ENCODE measurements around the gene ROR1. TPM values are rescaled to one million over a fixed set of nuclear protein-coding genes. Genes with fewer than 3 reads are reported as not detected.
"Not testable (repeated sequence)": the region's sequence is repeated elsewhere in the genome, so short reads cannot be mapped to it uniquely, and the experiment has no call there.

The ROR1 gene
- total RNA-seq, 2 donors from 2014 or later = 12.9 to 40.8 TPM

- no peak for DNase-seq (ENCODE audit: low spot score)
- H3K36me3 ChIP-seq = no peaks in the 10 kb centered on the region
- no peak overlapping the region for H3K4me3 ChIP-seq
- no peaks in the 10 kb centered on the region for H3K9me3 ChIP-seq
- H3K27ac ChIP-seq = no peak overlapping the region
- no peaks in the 10 kb centered on the region for H3K27me3 ChIP-seq
- H3K4me1 ChIP-seq = peaks cover 0 to 30% of the 10 kb centered on the region in 2 donors
- TF ChIP-seq CTCF (IDR thresholded peaks at IDR 0.05) = no peak
These were observed 40.0 kb downstream of the ROR1 start for GRCh38 chr1:63813829-63814277.

- not testable (repeated sequence) for H3K9me3 ChIP-seq; H3K4me3 ChIP-seq; DNase-seq (ENCODE audit: low spot score); H3K27me3 ChIP-seq; H3K27ac ChIP-seq; H3K36me3 ChIP-seq
- H3K4me1 ChIP-seq = peaks cover 0 to 29% of the 10 kb centered on the region in 2 donors
These were observed 42.5 kb downstream of the ROR1 start for GRCh38 chr1:63816217-63816815.

- H3K27ac ChIP-seq = no peak overlapping the region
- H3K4me3 ChIP-seq = no peak overlapping the region
- no peaks in the 10 kb centered on the region for H3K9me3 ChIP-seq
- no peaks in the 10 kb centered on the region for H3K36me3 ChIP-seq
- no peaks in the 10 kb centered on the region for H3K27me3 ChIP-seq
- no peak for DNase-seq (ENCODE audit: low spot score)
- no peak for TF ChIP-seq CTCF (IDR thresholded peaks at IDR 0.05)
- H3K4me1 ChIP-seq = peaks cover 0 to 25% of the 10 kb centered on the region in 2 donors
These were observed 43.4 kb downstream of the ROR1 start for GRCh38 chr1:63817152-63817667.

- H3K9me3 ChIP-seq = no peaks in the 10 kb centered on the region
- no peak for TF ChIP-seq CTCF (IDR thresholded peaks at IDR 0.05)
- DNase-seq (ENCODE audit: low spot score) = no peak
- H3K4me1 ChIP-seq = peaks cover 0 to 25% of the 10 kb centered on the region in 2 donors
- H3K27ac ChIP-seq = no peak overlapping the region
- H3K27me3 ChIP-seq = no peaks in the 10 kb centered on the region
- H3K36me3 ChIP-seq = no peaks in the 10 kb centered on the region
- H3K4me3 ChIP-seq = no peak overlapping the region
These were observed 43.9 kb downstream of the ROR1 start for GRCh38 chr1:63817700-63818099.

GRCh38 chr1:63818567-63819325, 44.9 kb downstream of the ROR1 start:
- H3K9me3 ChIP-seq = no peaks in the 10 kb centered on the region

More at GRCh38 chr1:63818567-63819325, 44.9 kb downstream of the ROR1 start:
- H3K27ac ChIP-seq = no peak overlapping the region
- H3K4me3 ChIP-seq = no peak overlapping the region
- no peak for DNase-seq (ENCODE audit: low spot score)
- no peak for TF ChIP-seq CTCF (IDR thresholded peaks at IDR 0.05)
- no peaks in the 10 kb centered on the region for H3K27me3 ChIP-seq
- no peaks in the 10 kb centered on the region for H3K36me3 ChIP-seq
- H3K4me1 ChIP-seq = peaks cover 0 to 19% of the 10 kb centered on the region in 2 donors

Measured in right atrium auricular region (tissue), 2 donors.